Retinal pigment epithelial cell (primary cell): ENCODE measurements around the gene SPAAR.

Experiments used
- DNase-seq: peaks from one replicate; pipeline ENCODE4 v3.0.0-alpha.2; 2010; ENCODE audit warnings: low read depth
- H3K4me3 ChIP-seq: 2 replicates; pipeline ENCODE4 v1.5.1; 2011; ENCODE audit warnings: mild to moderate bottlenecking, low read length, control low read depth, moderate library complexity
- TF ChIP-seq, protein P1 (sequence below): conservative IDR thresholded peaks from 2 replicates; pipeline ENCODE4 v1.5.1; 2011; ENCODE audit warnings: low read depth, low read length, control low read depth, inconsistent platforms

Gene SPAAR

DNA sequence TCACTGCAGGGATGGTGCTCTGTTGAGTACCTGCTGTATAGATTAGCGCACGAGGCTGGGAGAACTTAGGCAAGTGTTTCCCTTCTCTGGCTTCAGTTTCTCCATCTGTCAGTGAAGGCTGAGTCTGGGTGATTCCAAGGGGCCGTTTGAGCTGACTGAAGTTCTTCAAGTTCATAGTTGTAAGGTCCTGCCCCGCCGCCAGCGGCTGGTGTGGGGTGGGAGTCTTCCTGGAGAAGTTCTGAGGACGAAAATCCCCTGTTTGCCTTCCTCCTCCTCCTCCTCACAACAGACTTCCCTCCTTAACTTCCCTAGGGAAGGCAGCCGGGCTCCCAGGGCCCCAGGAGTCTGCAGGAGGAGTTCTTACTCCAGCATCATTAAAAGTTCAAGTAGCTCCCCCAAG lies 5.0 kb upstream of the SPAAR start:
- H3K4me3 ChIP-seq = no peak overlapping the region
- TF ChIP-seq, protein P1, sequence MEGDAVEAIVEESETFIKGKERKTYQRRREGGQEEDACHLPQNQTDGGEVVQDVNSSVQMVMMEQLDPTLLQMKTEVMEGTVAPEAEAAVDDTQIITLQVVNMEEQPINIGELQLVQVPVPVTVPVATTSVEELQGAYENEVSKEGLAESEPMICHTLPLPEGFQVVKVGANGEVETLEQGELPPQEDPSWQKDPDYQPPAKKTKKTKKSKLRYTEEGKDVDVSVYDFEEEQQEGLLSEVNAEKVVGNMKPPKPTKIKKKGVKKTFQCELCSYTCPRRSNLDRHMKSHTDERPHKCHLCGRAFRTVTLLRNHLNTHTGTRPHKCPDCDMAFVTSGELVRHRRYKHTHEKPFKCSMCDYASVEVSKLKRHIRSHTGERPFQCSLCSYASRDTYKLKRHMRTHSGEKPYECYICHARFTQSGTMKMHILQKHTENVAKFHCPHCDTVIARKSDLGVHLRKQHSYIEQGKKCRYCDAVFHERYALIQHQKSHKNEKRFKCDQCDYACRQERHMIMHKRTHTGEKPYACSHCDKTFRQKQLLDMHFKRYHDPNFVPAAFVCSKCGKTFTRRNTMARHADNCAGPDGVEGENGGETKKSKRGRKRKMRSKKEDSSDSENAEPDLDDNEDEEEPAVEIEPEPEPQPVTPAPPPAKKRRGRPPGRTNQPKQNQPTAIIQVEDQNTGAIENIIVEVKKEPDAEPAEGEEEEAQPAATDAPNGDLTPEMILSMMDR = no peak
- no peak for DNase-seq

DNA sequence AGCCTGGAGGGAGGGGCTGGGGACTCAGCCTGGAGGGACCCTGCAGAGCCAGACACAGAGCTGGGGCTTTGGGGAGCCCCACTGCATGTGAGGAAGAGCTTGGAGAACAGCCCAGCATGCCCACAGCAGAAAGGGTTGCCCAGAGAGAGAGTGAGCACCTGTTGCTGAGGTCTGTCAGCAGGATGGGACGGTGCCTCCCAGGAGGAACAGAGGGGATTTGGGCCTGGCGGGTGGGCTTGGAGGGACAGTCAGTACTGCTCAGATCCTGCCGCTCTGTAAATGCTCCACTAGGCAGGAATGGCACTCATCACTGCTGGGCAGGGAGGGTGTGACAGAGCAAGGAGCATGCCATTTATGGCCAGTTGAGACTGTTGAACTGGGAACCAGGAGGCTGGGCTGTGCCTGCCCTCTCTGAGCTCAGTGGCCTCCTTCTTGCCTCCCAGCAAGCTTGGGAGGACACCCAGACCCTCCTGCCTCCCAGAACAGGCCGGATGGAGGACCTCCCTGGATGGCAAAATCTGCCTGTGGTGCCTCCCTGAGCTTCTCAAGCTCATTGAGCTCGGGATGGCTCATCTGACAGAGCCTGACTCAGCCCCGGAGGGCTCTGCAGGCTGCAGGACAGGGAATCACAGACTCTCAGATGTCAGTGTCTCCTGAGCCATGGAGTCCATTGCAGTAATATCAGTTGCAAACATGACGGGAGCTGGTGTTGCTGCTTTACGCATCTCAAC lies 4.1 kb upstream of the SPAAR start:
- no peak for DNase-seq
- TF ChIP-seq, protein P1 = no peak
- no peak overlapping the region for H3K4me3 ChIP-seq

DNA sequence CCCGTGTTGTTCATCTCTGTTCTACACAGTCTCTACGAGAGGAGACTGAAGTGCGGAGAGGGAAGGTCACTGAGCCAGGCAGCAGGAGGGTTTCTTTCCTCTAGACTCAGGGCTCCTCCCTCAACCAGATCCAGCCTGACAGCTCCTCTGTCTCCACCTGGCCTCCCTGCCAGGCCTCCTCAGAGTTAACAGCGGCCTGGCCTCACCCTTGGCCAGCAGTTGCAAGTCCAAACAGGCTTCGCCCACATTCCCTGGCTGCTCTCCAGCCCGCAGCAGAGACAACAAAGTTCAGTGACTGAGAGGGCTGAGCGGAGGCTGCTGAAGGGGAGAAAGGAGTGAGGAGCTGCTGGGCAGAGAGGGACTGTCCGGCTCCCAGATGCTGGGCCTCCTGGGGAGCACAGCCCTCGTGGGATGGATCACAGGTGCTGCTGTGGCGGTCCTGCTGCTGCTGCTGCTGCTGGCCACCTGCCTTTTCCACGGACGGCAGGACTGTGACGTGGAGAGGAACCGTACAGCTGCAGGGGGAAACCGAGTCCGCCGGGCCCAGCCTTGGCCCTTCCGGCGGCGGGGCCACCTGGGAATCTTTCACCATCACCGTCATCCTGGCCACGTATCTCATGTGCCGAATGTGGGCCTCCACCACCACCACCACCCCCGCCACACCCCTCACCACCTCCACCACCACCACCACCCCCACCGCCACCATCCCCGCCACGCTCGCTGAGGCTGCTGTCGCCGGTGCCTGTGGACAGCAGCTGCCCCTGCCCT lies 3.2 kb upstream of the SPAAR start, which contains the start of gene HRCT1:
TSS of gene HRCT1 (plus strand) at position 291 of the 768 bp plus-strand sequence. CDS start at position 377, 86 bp downstream.
- TF ChIP-seq, protein P1 = no peak
- no peak within 1 kb of the TSS for H3K4me3 ChIP-seq
- DNase-seq = peak; percentile 60

DNA sequence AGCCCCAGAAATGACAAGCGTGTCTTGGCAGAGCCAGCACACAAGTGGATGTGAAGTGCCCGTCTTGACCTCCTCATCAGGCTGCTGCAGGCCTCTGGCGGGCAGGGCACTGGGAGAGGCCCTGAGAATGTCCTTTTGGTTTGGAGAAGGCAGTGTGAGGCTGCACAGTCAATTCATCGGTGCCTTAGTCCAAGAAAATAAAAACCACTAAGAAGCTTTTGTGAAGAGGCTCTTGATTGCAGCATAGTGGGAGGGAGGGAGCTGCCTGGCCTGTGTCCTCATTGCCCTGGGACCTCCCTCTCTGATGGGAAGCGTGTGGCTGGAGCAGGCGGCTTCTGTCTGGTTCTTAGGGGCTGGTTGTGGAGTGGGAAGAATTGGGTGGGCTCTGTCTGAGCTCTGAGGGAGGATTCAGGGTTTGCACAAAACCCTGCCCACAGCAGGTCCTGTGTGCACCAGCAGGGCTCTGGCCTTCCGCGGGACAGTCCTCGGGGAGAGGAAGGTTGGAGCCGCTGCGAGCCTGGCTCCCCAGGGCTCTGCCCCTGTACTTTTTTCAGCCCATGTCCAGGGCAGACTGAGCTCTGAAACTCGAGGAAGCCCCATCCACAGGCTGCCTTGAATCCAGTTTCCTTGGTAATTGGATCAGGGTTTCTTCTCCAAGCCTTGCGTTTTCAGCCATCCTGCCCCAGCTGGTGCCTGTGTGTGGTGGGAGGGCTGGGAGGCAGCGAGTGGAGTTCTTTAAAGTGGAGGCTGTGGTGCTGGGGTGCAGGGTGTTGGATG lies 2.2 kb upstream of the SPAAR start:
- TF ChIP-seq, protein P1 = no peak
- H3K4me3 ChIP-seq = no peak overlapping the region
- DNase-seq = no peak

DNA sequence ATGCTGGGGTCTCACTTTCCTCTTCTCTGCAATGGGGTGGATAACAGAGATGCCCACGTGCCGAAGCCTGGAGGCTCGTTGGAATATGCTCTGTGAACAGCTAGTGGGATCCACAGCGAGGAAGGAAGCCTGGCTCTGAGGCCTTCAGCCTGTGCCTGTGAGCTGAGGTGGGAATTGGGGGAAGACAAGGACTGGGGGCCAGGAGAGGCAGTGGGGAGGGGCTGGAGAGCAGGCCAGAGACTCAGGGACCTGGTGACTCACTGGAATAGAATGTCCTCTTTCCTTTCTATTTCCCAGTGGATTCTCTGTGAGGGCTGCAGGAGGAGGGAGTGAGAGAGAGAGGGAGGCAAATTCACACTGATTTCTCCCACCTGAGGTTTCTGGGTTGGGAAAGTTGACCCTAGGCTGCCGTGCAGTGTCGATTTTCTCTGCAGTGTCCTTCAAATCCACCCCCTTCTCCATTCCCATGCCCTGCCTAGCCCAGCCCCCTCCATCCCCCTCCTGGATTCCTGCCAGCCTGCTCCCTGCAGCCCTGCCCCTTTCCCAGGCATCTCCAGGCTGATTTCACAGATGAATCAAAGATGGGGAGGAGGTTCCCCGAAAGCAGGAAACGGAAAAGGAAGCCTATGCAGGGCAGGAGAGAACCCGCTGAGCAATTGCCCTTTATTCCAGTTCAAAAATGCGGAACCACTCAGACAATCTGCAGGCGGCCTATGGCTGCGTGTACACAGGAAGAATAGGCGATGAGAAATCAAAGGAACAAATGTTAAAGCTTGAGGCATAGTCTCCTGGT lies 1.4 kb upstream of the SPAAR start:
- TF ChIP-seq, protein P1 = no peak
- DNase-seq = peak; percentile 55
- no peak overlapping the region for H3K4me3 ChIP-seq

DNA sequence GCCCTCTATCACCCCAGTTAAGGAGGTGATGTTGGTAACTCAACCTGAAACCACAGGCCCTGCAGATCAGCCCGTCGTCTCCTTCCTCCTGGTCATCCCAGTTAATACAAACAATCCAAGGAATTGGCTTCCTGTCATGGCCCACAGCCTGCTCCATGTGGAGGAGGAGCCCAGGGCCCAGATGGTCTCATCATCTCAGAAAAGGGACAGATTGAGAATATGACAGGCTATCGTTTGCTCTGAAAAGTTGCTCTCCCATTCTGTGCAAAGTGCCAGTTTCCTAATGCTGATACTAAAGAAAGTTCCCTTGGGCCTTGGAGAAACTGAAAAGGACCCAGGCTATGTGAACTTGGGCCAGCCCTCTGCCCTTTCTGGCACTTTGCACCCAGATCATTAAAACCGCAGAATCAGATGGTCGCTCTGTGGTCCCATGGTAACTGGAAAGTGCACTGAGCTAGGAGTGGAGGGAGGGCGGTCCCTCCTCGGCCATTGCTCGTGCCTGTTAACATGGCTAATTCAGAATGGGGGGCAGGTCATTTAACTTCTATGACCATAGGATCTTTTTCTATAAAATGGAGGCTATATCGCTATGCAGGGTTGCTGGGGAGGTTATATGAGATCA lies 675 bp upstream of the SPAAR start:
- H3K4me3 ChIP-seq = no peak overlapping the region
- no peak for DNase-seq

More for the DNA sequence above, 675 bp upstream of the SPAAR start:
- TF ChIP-seq, protein P1 = no peak
